Trophoblast cell (in vitro differentiated cells and primary cell): Measurements from ENCODE around the gene TUBA4A.

Source experiments
- DNase-seq, 2 donors: peaks; one replicate each; pipeline ENCODE4 v3.0.0-alpha.2; 2016
- H2AFZ ChIP-seq: 2 replicates; pipeline ENCODE4 v1.6.1; 2013; ENCODE audit warnings: low read length, moderate library complexity, mild to moderate bottlenecking; ENCODE audit not compliant: insufficient read depth, poor library complexity
- H2AK5ac ChIP-seq: 2 replicates; pipeline ENCODE4 v1.6.1; 2013; ENCODE audit warnings: mild to moderate bottlenecking, low read length
- H2BK120ac ChIP-seq: 2 replicates; pipeline ENCODE4 v1.6.1; 2013; ENCODE audit warnings: low read length, mild to moderate bottlenecking, moderate library complexity; ENCODE audit not compliant: insufficient read depth, poor library complexity
- H2BK12ac ChIP-seq: 2 replicates; pipeline ENCODE4 v1.6.1; 2013; ENCODE audit warnings: mild to moderate bottlenecking, low read length, moderate library complexity
- H2BK5ac ChIP-seq: 2 replicates; pipeline ENCODE4 v1.6.1; 2013; ENCODE audit warnings: low read length, low read depth, moderate library complexity, mild to moderate bottlenecking; ENCODE audit not compliant: poor library complexity
- H3K14ac ChIP-seq: 2 replicates; pipeline ENCODE4 v1.6.1; 2013; ENCODE audit warnings: mild to moderate bottlenecking, low read length
- H3K18ac ChIP-seq: 2 replicates; pipeline ENCODE4 v1.6.1; 2013; ENCODE audit warnings: mild to moderate bottlenecking, low read length
- H3K23ac ChIP-seq: 2 replicates; pipeline ENCODE4 v1.6.1; 2013; ENCODE audit warnings: low read length
- H3K27ac ChIP-seq: 2 replicates; pipeline ENCODE4 v1.5.1; 2013; ENCODE audit warnings: low read depth, mild to moderate bottlenecking, inconsistent platforms, low read length, moderate library complexity
- H3K27me3 ChIP-seq: 2 replicates; pipeline ENCODE4 v1.6.1; 2013; ENCODE audit warnings: inconsistent platforms, mild to moderate bottlenecking, low read length, moderate library complexity; ENCODE audit not compliant: insufficient read depth
- H3K36me3 ChIP-seq, 2 experiments: 1 replicate in 1 of 2; 2 replicates in 1 of 2; pipeline ENCODE4 v1.6.1; 2013; ENCODE audit warnings: low read length in 2 of 2, mild to moderate bottlenecking in 2 of 2, moderate library complexity in 1 of 2; ENCODE audit not compliant: insufficient read depth in 2 of 2, control insufficient read depth in 1 of 2
- H3K4ac ChIP-seq: 2 replicates; pipeline ENCODE4 v1.6.1; 2013; ENCODE audit warnings: low read depth, mild to moderate bottlenecking, low read length, moderate library complexity
- H3K4me1 ChIP-seq, 2 experiments: 1 replicate in 1 of 2; 2 replicates in 1 of 2; pipeline ENCODE4 v1.6.1; 2013; ENCODE audit warnings: low read length in 2 of 2, mild to moderate bottlenecking in 2 of 2, moderate library complexity in 1 of 2; ENCODE audit not compliant: insufficient read depth in 2 of 2, control insufficient read depth in 1 of 2
- H3K4me2 ChIP-seq: 2 replicates; pipeline ENCODE4 v1.6.1; 2013; ENCODE audit warnings: inconsistent platforms, mild to moderate bottlenecking, low read length, moderate library complexity
- H3K4me3 ChIP-seq: 2 replicates; pipeline ENCODE4 v1.5.1; 2013; ENCODE audit warnings: mild to moderate bottlenecking, low read depth, low read length, inconsistent platforms
- H3K79me1 ChIP-seq: one replicate; pipeline ENCODE4 v1.6.1; 2013; ENCODE audit warnings: low read length
- H3K79me2 ChIP-seq: 2 replicates; pipeline ENCODE4 v1.6.1; 2013; ENCODE audit warnings: low read length, mild to moderate bottlenecking; ENCODE audit not compliant: control insufficient read depth, insufficient read depth, poor library complexity
- H3K9ac ChIP-seq: 2 replicates; pipeline ENCODE4 v1.6.1; 2013; ENCODE audit warnings: mild to moderate bottlenecking, low read length
- H3K9me3 ChIP-seq: 2 replicates; pipeline ENCODE4 v1.6.1; 2013; ENCODE audit warnings: low read depth, mild to moderate bottlenecking, control low read depth, inconsistent platforms, low read length; ENCODE audit not compliant: insufficient read depth
- H4K12ac ChIP-seq: 2 replicates; pipeline ENCODE4 v1.6.1; 2013; ENCODE audit warnings: low read depth, mild to moderate bottlenecking, low read length, moderate library complexity
- H4K8ac ChIP-seq: 2 replicates; pipeline ENCODE4 v1.6.1; 2013; ENCODE audit warnings: low read depth, mild to moderate bottlenecking, low read length, moderate library complexity
- H4K91ac ChIP-seq: one replicate; pipeline ENCODE4 v1.6.1; 2013; ENCODE audit warnings: low read depth, mild to moderate bottlenecking, low read length, moderate library complexity
- WGBS: extraction: QIAGEN DNeasy Blood & Tissue Kit; methylation state at CpG from one replicate; pipeline ENCODE4 v1.1.7; 2013; ENCODE audit warnings: missing lambda C conversion rate; ENCODE audit not compliant: insufficient read length, insufficient coverage; ENCODE audit errors: extremely low coverage; 5-methylcytosine and 5-hydroxymethylcytosine counted together

Gene TUBA4A

DNA sequence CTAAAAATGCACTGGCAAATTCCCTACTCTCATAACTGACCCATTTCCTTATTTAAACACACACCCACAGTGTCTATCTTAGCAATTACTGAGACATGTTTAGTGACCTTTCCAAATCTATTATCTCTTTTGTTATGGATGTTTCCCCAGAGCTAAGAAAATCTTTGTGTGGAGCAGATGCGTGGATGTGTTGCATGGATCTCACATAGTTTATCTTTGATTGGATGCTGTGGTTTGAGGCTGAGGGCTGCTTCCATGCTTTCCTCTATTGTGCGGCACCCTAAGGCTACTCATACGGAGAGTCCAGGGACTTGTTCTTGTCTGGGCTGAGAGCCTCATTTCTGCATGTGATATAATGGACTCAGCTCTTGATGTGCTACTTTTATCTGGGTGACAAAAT is 19.4 kb downstream of the TUBA4A start:
- H3K79me2 ChIP-seq: peaks cover 2% of the 10 kb centered on the region
- no peak overlapping the region for H3K23ac ChIP-seq
- no peak overlapping the region for H3K9ac ChIP-seq
- no peak overlapping the region for H3K27ac ChIP-seq
- H2AK5ac ChIP-seq: no peak overlapping the region
- no peak overlapping the region for H3K4ac ChIP-seq
- peaks cover 35 to 63% of the 10 kb centered on the region in 2 experiments for H3K36me3 ChIP-seq
- no peak for DNase-seq
- no peaks in the 10 kb centered on the region for H3K27me3 ChIP-seq
- no peak overlapping the region for H3K4me3 ChIP-seq
- H2BK5ac ChIP-seq: no peak overlapping the region
- H2AFZ ChIP-seq: no peak overlapping the region
- H2BK120ac ChIP-seq: no peak overlapping the region
- peaks cover 2% of the 10 kb centered on the region for H3K9me3 ChIP-seq
- H3K79me1 ChIP-seq: peaks cover 3% of the 10 kb centered on the region
- no CpG with 5 or more reads among the region's 3 CpGs for WGBS
- no peak overlapping the region for H4K91ac ChIP-seq
- no peak overlapping the region for H4K8ac ChIP-seq
- no peak overlapping the region for H4K12ac ChIP-seq
- no peak overlapping the region for H3K14ac ChIP-seq
- H3K4me1 ChIP-seq: no peaks in the 10 kb centered on the region
- no peak overlapping the region for H3K18ac ChIP-seq
- no peak overlapping the region for H3K4me2 ChIP-seq
- no peak overlapping the region for H2BK12ac ChIP-seq

DNA sequence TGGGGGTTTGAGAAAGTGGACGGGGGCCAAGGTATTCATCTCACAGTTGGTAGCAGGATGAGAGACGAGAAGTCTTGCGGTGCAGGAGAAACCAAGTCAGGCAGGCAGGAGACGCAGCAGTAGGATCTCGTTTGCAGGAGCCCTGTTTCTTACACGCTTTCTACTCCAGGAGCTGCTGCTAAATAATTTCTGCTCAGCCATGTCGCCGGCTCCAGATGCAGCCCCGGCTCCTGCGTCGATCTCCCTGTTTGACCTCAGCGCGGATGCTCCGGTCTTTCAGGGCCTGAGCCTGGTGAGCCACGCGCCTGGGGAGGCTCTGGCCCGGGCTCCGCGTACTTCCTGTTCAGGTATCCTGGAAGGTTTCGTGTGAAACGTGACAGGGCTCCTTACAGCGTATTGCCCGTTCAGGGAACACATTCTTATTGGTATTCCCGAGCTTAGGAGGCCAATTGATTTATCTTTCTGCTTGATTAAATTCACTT is 23.6 kb downstream of the TUBA4A start:
- Histone ChIP-seq H2BK12ac (peak overlapping the region; percentile 14), H4K91ac (peak overlapping the region; percentile 8), H3K79me2 (peaks cover 11% of the 10 kb centered on the region), H3K14ac (peak overlapping the region; percentile 77), H3K4me1 (peaks cover 5 to 12% of the 10 kb centered on the region in 2 experiments), H3K4me3 (peak overlapping the region; percentile 77), H2AK5ac (peak overlapping the region; percentile 50), H3K9me3 (peaks cover 2% of the 10 kb centered on the region), H3K79me1 (peaks cover 9% of the 10 kb centered on the region), H2BK5ac (peak overlapping the region; percentile 41), H3K9ac (peak overlapping the region; percentile 86), H2AFZ (peak overlapping the region; percentile 4), H4K8ac (peak overlapping the region; percentile 59), H3K27ac (peak overlapping the region; percentile 77), H3K4me2 (peak overlapping the region; percentile 82), H3K27me3 (no peaks in the 10 kb centered on the region), H2BK120ac (peak overlapping the region; percentile 17), H3K23ac (no peak overlapping the region), H3K4ac (peak overlapping the region; percentile 7), H3K18ac (peak overlapping the region; percentile 54), H4K12ac (peak overlapping the region; percentile 9), H3K36me3 (peaks cover 29 to 42% of the 10 kb centered on the region in 2 experiments)
- DNase-seq: peak; percentile 51 to 73
- no CpG with 5 or more reads among the region's 24 CpGs for WGBS

DNA sequence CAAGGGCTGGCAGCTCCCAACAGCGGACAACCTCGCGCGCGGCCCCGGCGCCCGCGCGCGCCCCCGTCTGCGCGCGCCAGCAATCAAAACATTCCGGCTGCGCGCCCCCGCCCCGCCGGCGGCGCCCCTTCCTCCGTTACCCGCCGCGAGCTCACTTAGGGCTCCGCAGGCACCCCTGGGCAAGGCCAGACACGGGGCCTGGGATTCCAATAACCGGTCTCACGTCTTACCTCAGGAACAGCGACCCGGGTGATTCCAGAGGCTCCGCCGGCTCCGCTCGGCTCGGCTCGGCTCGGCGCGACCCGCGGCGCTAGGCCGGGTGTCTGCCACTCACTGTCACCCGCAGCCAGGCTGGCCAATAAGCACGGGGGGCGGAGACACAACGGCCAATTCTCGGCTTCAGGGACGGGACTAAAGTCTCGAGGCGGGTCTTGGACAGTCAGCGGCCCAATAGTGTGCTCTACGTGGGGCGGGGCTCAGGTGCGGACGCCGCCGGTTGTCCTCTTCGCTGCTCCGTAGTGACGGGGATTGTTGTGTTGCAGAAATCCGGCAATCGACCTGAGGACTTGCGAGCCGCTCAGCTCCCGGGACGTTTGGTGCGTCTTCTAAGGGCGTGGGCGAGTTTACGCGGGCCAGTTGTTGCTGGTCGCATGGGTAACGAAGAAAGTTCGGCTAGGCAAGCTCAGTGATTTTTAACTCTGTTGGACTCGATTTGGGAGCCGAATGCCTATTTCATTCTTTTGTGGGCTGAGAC is 24.2 kb downstream of the TUBA4A start, which contains the start of the genes ANKZF1 and ATG9A:
Gene ANKZF1, plus strand, starts transcription at position 502 of the 754 bp plus-strand sequence. CDS start 452 bp downstream, outside the sequence.
Gene ATG9A, minus strand, starts transcription at position 332 of the 754 bp plus-strand sequence. CDS start 1,612 bp downstream, outside the sequence.
- Histone ChIP-seq H2AFZ (peak within 1 kb of the TSS; percentile 19), H4K12ac (peak within 1 kb of the TSS; percentile 90), H3K36me3 (peaks cover 31 to 42% of the 10 kb centered on the region in 2 experiments), H2BK5ac (peak within 1 kb of the TSS; percentile 79), H3K9ac (peak within 1 kb of the TSS; percentile 89), H3K23ac (no peak within 1 kb of the TSS), H3K27me3 (no peaks in the 10 kb centered on the region), H3K4me2 (peak within 1 kb of the TSS; percentile 82), H3K18ac (peak within 1 kb of the TSS; percentile 90), H3K9me3 (peaks cover 2% of the 10 kb centered on the region), H3K79me2 (peaks cover 11% of the 10 kb centered on the region), H3K14ac (peak within 1 kb of the TSS; percentile 88), H2BK120ac (peak within 1 kb of the TSS; percentile 79), H3K79me1 (peaks cover 9% of the 10 kb centered on the region), H2AK5ac (peak within 1 kb of the TSS; percentile 65), H3K4ac (peak within 1 kb of the TSS; percentile 95), H3K4me1 (peaks cover 5 to 12% of the 10 kb centered on the region in 2 experiments), H3K27ac (peak within 1 kb of the TSS; percentile 90), H2BK12ac (peak within 1 kb of the TSS; percentile 59), H4K91ac (peak within 1 kb of the TSS; percentile 88), H3K4me3 (peak within 1 kb of the TSS; percentile 83), H4K8ac (peak within 1 kb of the TSS; percentile 94)
- no CpG with 5 or more reads among the region's 80 CpGs for WGBS
- DNase-seq: peak; percentile 100

DNA sequence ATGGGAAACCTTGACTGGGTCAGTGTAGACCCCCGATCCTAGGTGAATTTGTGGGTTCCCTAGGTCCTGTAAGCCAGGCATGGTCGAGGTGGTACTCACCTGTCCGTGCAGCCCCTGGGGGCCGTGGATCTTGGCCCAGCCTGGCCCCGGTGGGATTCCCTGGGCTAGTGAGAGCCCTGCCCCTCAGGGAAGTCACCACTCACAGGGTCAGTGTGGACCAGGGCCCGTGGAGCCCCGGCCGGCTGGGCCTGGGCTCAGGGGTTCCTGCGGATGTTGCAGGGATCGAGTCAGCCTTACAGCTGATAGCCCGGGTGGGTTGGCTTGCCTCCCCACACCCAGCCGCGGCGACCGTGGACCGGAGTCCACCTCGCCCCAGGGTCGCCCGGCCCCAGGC is 24.8 kb downstream of the TUBA4A start:
- WGBS: no CpG with 5 or more reads among the region's 19 CpGs
- no peak overlapping the region for H3K23ac ChIP-seq
- peak overlapping the region; percentile 82 for H3K4me2 ChIP-seq
- peak overlapping the region; percentile 94 for H4K8ac ChIP-seq
- H3K4me3 ChIP-seq: peak overlapping the region; percentile 83
- peaks cover 2% of the 10 kb centered on the region for H3K9me3 ChIP-seq
- H3K79me2 ChIP-seq: peaks cover 11% of the 10 kb centered on the region
- H3K9ac ChIP-seq: peak overlapping the region; percentile 89
- H2BK5ac ChIP-seq: peak overlapping the region; percentile 79
- peak overlapping the region; percentile 88 for H3K14ac ChIP-seq
- H3K27me3 ChIP-seq: no peaks in the 10 kb centered on the region
- peak overlapping the region; percentile 88 for H4K91ac ChIP-seq
- peak overlapping the region; percentile 65 for H2AK5ac ChIP-seq
- peak overlapping the region; percentile 79 for H2BK120ac ChIP-seq
- H3K18ac ChIP-seq: peak overlapping the region; percentile 90
- H3K4me1 ChIP-seq: peaks cover 5 to 12% of the 10 kb centered on the region in 2 experiments
- peak overlapping the region; percentile 90 for H3K27ac ChIP-seq
- H3K79me1 ChIP-seq: peaks cover 9% of the 10 kb centered on the region
- H2AFZ ChIP-seq: peak overlapping the region; percentile 19
- DNase-seq: no peak
- peak overlapping the region; percentile 90 for H4K12ac ChIP-seq
- H3K4ac ChIP-seq: peak overlapping the region; percentile 95
- peak overlapping the region; percentile 59 for H2BK12ac ChIP-seq
- H3K36me3 ChIP-seq: peaks cover 36 to 42% of the 10 kb centered on the region in 2 experiments
